Stimulated activated CD8-positive, alpha-beta memory T cell treated with anti-CD3 and anti-CD28 coated beads, Interleukin-7, amount 100 ng/mL, for 48 hours (primary cell): Measurements from ENCODE around the gene SOX12.
"Not testable (repeated sequence)": the region's sequence is repeated elsewhere in the genome, so short reads cannot be mapped to it uniquely, and the experiment has no call there.

Experiments
- DNase-seq, 2 donors: peaks; one replicate each; pipeline ENCODE4 v3.0.0-alpha.2; 2020; ENCODE audit warnings: low read depth in 1 of 2; ENCODE audit errors: extremely low read depth in 1 of 2

Gene SOX12

DNA sequence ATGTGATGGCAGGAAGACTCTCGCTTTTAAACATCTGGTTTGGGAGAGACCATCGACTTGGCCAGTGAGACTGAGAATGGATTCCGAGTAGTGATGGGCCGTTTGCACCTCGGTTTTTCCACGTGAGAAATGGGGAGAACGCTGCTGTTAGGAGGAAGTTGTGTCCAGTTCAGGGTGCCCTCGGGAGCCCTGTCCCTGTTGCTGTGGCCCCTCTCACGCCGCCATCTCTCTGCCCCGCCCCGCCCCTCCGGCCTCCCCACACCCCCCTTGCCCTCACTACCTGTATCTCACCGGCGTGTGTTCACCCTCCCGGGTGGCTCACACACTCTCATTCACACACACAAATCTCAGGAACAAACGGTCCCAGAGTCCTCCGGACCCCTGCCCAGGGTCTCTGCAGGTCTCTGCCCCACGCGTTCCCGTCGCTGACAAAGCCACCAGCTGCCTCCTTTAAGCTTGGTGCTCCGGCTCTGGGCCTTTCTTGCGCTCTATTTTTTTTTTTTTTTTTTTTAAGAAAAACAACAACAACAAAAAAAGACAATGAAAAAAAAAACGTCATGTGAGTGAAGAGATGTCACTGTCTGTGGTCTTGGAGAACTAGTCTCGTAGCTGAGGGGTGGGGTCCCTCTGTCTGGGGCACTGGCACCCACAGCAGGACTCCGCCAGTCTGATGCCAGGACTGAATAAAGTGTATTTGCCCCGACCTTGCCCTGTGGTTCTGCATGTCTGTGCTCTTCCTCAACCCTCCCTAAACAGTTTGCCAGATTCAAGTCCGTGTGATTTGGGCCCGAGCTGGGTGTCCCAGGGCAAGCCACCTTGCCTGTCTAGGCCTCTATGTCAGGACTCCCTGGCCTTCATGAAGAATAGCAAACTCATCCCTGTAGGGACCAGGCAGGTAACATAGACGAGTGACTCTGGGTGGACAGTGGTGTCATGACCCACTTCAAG, 2.9 kb downstream of the SOX12 start:
- no peak for DNase-seq

- no peak for DNase-seq
These were observed 3.8 kb downstream of the SOX12 start for GRCh38 chr20:328975-329695.

- DNase-seq: no peak
These were observed 4.5 kb downstream of the SOX12 start for GRCh38 chr20:329851-330232.

DNA sequence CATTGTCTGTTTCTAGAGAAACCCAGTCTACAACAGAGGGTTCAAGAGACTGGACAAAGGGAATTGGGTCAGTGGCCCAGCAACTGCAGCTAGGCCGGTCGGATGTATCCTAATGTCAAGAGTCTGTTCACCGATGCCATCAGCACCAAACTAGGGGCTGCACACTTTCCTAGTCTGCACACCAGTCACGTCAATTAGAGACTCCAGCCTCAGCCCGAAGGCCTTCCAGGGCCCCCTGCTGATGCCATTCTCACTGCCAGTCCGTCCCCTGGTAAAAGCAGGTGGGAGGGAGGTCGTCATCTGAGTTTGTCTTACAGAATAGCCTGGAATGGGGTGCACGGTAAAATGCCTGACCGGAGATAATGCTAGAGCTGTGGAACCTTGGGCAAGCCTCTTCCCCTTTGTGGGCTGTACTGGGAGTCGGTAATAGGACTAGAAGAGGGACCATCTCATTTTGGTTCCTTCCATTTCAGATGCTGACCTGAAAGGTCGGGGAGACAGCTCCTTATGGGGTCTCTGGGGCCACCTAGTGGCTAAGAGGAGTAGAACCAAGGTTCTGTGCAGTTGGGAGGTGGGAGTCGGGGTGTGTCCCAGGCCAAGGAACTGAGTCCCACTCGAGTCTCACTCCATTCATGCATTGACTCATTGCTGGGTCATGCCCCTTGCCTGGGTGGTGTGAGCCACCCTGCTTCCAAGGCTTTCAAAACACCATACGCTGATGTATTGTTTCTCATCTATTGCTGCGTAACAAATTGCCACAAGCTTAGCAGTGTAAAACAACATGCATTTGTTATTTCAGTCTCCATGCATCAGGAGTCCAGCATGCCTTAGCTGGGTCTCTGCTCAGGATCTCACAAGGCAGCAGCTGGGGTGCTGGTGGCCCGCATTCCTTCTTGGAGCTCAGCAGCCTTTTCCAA, 5.1 kb downstream of the SOX12 start:
- DNase-seq: peak in 1 of 2 donors; percentile 37

GRCh38 chr20:334578-334977, 9.2 kb downstream of the SOX12 start:
- DNase-seq: no peak

GRCh38 chr20:336040-336439, 10.7 kb downstream of the SOX12 start:
- DNase-seq: not testable (repeated sequence)

DNA sequence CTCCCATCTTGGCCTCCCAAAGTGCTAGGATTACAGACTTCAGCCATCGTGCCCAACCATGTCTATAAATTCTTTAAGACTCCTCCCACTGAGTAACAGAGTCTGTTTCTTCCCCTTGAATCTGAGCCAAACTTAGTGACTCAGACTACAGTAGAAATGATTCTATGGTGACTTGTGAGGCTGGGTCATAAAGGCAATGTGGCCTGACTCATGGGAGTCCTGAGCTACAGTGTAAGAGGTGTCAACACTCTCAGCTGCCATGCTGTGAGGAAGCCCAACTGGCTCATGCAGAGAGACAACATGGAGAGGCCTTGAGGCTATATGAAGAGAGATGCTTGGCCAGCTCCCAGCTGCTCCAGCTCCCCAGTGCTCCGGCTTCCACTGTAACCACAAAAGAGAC, 16.3 kb downstream of the SOX12 start:
- DNase-seq: no peak

- no peak for DNase-seq
These were observed 17.8 kb downstream of the SOX12 start for GRCh38 chr20:343107-343506.

DNA sequence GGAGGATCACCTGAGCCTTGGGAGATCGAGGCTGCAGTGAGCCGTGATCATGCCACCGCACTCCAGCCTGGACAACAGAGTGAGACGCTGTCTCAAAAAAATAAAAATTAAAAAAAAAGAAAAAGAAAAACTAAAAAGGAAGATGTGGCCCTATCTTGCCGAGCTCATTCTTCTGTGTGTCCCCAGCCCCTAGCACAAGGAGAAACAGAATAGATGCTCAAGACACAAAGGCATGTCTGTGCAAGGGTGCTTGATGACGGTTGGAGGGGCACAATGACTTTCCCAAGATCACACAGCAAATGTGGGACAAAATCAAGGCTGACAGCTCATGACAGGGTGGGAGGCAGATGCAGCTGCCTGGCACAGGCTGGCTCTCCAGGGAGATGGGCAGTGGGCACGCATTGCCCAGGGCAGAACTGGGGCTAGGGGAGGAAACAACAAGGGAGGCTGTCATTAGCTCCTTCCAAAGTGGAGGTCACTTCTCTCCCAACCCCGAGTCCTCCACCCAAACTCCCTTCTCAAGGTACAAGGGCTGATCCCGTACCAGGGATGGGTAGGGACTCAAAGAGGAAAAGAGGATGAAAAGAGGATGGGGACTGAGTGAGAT, 20.8 kb downstream of the SOX12 start:
- no peak for DNase-seq

DNA sequence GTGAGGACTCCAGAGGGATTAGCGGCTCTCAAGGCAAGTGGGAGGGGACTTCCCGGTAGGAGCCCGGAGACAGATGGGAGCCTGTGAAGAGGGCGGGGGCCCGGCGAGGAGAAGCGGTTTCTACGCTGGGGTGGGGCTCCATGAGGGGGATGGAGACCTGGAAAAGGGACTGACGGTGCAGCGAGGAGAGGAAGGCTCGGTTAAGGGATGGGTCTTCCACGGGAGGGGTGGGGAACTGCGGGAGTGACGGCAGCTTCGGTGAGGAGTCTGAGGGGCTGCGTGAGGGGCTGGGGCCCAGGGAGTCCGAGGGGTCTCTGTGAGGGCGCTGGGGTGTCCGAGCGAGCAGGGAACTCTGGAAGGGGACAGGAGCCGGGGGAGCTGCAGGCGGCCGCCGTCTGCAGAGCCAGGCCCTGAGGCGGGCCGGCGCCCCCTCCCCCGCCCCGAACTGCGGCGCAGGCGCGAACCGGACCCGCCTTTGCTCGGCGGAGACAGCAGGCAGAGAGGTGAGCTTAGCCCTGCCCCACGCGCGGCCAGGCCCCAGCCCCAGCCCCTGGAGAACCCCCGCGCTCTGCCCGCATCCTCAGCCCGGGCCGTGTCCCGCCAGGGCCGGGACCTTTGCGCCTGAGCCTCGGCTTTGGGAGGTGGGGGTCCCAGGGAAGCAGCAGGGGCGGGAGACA, 21.4 kb downstream of the SOX12 start, which contains the start of gene NRSN2:
Gene NRSN2, plus strand, starts transcription at position 472 of the 677 bp plus-strand sequence. CDS start 2,533 bp downstream, outside the sequence.
- no peak for DNase-seq

DNA sequence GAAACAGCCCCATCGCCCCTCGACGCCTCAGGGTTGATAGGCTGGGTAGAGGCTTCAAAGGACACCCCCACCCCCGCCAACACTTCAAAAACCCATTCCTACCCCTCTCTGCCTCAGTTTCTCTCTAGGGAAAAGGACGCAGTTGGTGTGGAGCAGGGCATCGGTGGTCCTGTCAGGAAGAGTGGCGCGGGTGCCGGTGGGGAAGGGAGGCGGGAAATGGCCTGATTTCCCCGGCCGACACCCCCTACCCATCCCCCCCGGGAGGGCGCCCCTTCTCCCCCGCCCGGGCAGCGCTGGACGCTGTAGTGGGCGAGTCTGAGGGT, 21.9 kb downstream of the SOX12 start:
- DNase-seq: no peak

DNA sequence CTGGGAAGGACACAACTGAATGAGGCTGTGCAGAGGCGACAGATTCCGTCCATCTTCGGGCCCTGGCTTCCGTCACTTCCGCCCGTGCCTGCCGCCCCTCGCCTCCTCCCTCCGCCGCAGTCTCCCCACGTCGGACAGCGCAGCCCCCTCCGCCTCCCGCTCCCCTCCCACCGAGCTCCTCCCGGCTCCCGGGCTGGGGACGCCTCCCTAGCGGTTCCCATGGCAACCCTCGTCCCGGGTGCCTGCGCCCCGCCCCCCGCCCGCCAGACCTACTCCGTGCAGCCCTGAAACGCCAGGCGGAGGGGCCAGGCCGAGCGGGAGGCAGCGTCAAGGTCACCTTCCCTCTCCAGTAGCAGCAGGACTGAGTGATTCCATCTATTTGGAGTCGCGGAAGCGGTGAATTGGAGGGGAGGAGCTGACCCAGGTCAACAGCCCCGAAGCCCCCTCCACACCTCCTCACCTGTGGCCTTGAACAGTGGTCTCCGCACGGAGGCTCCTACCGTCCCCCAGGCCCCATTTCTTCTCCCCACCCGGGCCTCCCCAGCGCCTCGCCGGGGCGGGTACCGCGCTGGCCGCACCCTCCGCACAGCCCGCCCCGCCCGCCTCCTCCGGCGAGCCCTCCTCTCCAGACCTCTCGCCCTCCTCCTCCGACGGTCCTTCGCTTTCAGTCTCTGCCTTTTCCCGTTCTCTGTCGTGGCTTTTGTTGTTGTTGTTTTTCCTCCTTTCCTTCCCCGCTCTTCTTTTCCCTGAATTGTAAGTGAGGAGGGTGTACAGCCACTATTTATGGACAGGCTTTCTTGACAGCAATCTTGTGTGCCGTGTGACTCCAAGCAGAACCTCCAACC, 22.5 kb downstream of the SOX12 start:
- peak; percentile 55 to 75 for DNase-seq

DNA sequence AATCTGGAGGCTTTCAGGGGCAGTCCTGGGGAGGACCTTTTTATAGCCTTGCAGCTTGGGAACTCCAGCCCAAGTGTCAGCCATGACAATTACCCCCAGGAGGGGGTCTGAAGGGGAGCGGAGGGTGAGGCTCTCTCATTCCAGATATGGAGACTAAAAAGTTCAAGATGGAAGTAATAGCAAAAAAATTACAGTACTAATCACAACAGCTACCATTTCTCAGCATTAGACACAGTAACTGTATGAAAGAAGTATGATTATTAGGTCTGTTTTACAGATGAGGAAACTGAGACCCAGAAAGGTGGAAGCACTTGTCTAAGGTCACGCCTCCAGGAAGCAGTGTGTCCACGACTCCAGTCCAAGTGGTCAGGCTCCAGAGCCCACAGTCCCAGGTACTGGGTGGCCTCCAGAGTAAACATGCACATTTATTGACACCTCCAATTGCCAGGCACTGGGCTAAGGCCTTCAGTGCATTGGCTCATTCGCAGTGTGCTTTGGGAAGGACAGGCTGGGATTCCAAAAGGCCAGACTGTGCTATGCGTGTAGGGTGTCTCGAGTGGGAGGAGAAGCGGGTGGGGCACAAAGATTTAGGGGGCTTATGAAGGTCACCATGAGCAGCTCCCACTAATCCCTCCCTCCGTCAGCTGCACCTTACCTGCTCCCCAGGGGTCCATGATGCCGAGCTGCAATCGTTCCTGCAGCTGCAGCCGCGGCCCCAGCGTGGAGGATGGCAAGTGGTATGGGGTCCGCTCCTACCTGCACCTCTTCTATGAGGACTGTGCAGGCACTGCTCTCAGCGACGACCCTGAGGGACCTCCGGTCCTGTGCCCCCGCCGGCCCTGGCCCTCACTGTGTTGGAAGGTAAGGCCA, 23.9 kb downstream of the SOX12 start:
- no peak for DNase-seq

GRCh38 chr20:353166-353565, 27.8 kb downstream of the SOX12 start:
- no peak for DNase-seq

DNA sequence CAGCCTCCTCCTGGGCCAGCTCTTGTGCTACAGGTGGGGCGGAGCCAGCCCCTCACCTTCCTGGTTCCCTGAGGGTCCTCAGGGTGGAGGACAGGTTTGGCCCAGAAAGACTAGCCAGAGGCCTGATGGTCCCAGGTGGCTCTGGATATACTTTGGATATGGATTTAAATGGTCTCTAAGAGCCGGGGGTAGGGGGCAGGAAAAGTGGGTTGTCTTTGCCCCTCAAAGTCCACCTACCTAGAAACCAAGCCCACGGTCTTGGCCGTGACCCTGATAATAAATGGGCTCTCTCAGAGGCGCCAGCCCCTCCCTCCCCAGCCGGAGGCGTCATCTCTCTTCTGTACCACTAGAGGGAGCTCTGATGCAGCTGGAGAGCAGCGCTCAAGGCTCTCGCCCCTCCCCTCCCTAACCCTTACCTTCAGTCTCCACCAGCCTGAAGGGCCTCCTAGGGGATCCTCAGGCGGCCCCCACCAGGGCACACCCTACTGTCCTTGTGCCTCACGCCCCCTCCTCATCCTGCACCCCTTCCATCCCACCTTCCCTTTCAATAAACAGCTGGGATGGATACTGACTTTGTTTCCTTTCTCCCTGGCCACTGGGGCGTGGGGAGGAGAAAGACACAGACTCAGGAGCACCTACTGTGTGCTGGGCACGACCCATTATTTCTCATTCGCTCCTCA, 29.1 kb downstream of the SOX12 start:
- DNase-seq: peak; percentile 47 to 61

DNA sequence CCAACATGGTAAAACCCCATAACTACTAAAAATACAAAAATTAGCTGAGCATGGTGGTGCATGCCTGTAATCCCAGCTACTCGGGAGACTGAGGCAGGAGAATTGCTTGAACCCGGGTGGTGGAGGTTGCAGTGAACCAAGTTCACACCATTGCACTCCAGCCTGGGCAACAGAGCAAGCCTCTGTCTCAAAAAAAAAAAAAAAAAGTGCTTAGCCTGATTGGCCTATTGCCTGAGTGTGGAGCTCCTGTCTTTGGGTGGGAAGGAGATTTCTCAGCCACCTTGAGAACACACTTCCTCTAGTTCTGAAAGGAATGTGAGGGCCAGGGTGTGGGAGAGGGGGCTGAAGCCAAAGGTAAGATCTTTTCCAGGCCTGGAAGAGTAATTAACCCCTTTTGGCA, 30.8 kb downstream of the SOX12 start:
- not testable (repeated sequence) for DNase-seq

GRCh38 chr20:356745-357144, 31.4 kb downstream of the SOX12 start:
- DNase-seq: no peak
